GM18526 (cell line): ENCODE data around the gene SRCAP.

Experiments used
- POLR2A ChIP-seq: IDR thresholded peaks from 3 replicates; pipeline ENCODE4 v1.6.1; 2011; ENCODE audit not compliant: insufficient read length; ENCODE audit errors: extremely low read depth

Gene SRCAP

GRCh38 chr16:30698816-30699614, at the start of gene SRCAP:
SRCAP (plus strand) TSS chr16:30699171; CDS start chr16:30700825, 1,654 bp downstream.
- peak; percentile 50 for TF ChIP-seq POLR2A

DNA sequence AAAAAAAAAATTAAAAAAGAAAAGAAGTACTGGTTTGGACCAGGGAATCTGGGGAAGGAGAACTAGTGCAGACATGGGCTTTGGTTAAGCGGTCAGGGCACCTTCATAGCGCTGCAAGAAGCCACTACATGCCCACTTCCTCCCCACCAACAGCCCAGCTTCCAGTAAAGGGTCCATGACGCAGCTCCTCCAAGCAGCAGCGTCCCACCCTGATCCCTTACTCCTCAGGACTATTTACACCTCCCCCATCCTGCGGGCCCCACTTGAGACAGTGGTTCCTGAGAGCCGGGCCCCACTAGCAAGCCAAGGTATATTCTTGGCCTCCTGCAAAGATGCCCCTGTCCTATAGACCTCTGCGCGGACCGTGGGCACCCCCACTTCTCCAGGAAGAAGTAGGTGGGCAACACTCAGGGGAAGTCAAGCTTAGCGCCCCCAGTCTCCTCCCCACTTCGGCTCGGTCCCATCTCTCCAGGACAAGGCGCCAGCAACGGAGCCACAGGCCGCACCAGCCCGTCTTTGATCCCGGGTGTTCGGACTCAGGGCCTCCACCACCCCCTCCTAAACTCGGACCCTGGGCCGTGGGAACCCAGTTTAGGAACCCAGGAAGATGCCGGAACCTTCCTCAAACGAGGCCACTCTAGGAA, 49.1 kb upstream of the SRCAP start:
- no peak for TF ChIP-seq POLR2A

GRCh38 chr16:30650369-30651123, 48.4 kb upstream of the SRCAP start, which contains the start of gene PRR14:
PRR14 (plus strand) TSS chr16:30650960; CDS start chr16:30651646, 686 bp downstream.
- peak; percentile 50 for TF ChIP-seq POLR2A

DNA sequence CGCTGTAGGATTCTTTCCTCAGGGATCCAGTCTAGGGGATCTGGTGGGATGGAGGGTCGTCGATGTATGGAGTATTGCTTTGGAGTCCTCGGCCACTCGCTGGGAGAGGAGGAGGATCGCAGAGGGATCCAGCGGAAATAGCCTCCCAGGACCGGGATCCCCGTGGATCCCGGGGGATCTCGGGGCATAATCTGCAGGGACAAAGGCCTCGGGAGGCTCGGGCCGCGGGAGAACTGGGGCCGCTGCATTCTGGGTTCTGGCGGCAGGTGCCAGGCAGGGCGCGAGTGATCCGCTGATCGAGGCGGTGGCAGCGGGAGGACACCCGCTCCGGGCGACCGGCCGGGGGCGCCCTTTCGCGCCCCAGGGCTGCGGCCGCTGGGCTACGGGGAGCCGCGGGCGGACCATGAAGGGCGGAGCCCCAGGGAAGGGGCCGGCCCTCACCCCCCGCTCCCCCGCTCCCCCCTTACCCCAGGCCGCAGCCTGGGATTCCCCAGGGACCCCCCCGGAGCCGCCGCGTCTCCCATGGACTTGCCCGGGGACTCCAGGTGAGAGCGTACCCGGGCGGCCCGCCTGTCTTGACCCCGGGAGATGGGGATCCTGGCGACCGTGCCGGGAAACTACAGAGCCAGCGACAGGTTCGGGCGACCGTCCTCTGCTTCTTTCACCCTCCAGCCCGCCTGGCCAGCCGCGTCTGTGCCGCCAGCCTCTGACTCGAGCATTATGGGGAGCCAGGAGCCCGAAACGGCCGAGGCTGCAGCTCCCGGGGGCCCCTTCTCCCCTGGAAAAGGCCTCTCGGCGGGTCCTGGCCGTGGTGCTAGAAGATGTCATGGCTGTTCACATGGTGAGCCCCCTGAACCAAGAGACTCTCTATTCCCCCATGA, 47.6 kb upstream of the SRCAP start:
- TF ChIP-seq POLR2A = no peak

- TF ChIP-seq POLR2A = no peak
Observed at GRCh38 chr16:30652005-30652296, 47.0 kb upstream of the SRCAP start.

GRCh38 chr16:30652718-30653117, 46.3 kb upstream of the SRCAP start:
- TF ChIP-seq POLR2A = no peak

DNA sequence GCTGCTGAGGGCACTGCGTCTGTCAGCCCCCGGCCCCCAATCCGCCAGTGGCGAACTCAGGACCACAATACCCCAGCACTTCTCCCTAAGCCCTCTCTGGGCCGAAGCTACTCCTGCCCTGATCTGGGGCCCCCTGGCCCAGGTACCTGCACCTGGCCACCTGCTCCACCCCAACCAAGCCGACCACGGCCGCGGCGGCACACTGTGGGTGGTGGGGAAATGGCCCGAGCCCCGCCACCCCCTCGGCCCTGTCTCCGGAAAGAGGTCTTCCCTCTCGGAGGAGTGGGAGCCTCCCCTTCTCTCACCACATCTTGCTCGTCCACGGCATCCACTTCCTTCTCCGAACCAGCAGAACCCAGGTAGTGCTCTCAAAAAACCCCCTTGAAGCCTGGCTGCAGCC, 44.1 kb upstream of the SRCAP start:
- no peak for TF ChIP-seq POLR2A

DNA sequence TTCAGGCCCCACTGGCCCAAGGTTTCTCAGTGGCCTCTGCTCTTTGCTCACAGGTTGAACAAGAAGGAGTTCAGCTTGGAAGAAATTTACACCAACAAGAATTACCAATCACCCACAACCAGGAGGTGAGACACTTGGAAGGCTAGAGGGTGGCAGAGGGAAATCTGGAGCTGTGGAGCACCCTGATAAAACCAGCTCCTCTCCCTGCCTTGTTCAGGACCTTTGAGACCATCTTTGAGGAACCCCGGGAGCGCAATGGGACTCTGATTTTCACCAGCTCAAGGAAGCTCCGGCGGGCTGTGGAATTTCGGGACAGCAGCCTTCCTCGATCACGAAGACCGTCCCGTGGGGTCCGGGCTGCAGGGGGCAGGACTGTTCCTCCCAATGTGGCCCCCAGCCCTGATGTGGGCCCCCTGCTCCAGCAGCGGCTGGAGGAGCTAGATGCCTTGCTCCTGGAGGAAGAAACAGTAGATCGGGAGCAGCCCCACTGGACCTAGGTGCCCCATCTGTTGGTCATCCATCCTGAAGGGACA, 43.1 kb upstream of the SRCAP start:
- no peak for TF ChIP-seq POLR2A

DNA sequence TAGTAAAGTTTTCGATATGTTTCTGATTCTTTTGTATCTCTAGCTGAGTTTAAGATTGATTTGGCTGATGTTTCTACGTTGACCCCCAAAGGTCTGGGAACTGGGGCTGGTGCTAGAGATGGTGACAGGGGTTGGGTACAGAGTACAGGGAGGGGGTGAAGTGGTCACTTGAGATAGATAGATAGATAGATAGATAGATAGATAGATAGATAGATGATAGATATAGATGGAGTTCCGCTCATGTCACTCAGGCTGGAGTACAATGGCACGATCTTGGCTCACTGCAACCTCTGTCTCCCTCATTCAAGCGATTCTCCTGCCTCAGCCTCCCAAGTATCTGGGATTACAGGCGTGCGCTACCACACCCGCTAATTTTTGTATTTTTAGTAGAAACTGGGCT, 42.6 kb upstream of the SRCAP start:
- no peak for TF ChIP-seq POLR2A

DNA sequence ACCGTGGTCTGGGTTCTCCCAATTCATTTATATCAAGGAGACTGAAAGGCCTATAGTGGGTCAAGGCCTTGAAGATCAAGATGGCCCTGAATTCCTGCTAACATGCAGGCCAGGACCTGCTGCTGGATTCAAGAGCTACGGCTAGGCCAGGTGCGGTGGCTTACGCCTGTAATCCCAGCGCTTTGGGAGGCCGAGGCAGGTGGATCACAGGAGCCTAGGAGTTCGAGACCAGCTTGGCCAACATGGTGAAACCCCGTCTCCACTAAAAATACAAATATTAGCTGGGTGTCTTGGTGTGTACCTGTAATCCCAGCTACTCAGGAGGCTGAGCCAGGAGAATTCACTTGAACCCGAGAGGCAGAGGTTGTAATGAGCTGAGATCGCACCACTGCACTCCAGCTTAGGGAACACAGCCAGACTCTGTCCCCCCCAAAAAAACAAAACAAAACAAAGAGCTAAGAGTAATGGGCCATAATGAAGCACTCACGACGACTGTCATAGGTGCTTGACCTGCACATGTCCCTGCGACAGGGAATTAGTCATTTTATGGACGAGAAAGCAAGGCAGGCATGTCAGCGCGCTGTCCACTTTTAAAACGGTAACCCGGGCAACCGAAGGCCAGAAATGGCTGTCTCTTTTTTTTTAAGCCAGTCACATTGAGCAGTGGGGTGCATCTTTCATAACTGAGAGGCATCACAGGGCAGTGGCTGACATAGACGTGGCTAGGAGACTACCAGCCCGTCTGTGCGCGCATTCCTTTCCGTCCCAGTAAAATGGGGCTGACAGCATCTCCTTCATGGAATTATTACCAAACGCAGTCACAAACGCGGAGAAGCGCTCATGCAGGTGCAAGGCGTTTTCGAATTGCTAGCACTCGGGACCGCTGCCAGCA, 41.8 kb upstream of the SRCAP start:
- peak; percentile 49 for TF ChIP-seq POLR2A

DNA sequence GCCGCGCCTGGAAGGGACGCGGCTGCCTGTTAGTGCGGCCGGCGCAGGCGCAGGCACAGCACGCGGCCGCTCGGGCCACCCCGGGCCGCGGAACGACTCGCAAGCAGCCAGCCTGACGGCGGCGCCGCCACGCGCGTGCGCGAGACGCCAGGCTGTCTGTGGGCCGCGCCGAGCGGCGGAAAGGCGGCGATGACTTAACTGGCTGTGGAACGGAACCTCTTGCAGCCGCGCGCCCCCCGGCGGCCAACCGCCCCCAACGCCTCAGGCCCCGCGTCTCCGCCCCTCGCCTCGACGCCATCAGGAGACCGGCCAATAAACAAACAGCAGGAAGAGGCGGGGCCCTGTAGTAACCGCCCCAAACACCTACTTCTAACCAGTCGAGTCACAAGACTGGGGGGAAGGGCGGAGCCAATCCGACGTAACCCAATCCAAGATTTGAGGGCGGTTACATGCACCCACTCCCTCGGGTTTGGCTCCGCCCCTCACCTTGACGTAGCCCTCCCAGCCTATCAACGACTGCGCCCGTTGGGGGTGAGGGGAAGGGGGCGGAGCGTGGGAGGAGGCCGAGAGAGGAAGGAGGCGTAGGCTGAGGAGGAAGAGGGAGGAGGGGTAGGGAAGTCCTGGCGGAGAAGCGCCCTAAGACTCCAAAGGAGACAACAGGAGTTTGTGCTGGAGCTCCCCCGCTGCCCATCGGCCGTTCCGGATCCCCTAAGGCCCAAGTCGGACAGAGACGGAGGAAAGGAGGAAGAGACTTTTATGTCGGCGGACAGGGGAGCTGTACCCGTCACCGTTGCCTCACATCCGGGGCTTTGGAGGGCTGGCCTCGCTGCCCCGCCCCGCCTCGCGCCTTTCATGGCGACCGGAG, 40.9 kb upstream of the SRCAP start, which contains the start of gene FBRS:
FBRS (plus strand) TSS at position 566 of the 865 bp plus-strand sequence. CDS start 1,088 bp downstream, outside the sequence.
- TF ChIP-seq POLR2A = peak; percentile 69

- TF ChIP-seq POLR2A = peak; percentile 8
Observed at GRCh38 chr16:30658731-30659506, 40.1 kb upstream of the SRCAP start.
